Measurements from ENCODE around the gene MRPL20. TPM values are rescaled to one million over a fixed set of nuclear protein-coding genes. Genes with fewer than 3 reads are reported as not detected.
A peak's percentile ranks its signal among the peaks of the same experiment; 100 is the strongest.

The MRPL20 gene
- total and polyA plus RNA-seq, 2 donors (not counting 1 experiment from before 2014, with no cell fraction given) = 81.7 to 150 TPM

DNA sequence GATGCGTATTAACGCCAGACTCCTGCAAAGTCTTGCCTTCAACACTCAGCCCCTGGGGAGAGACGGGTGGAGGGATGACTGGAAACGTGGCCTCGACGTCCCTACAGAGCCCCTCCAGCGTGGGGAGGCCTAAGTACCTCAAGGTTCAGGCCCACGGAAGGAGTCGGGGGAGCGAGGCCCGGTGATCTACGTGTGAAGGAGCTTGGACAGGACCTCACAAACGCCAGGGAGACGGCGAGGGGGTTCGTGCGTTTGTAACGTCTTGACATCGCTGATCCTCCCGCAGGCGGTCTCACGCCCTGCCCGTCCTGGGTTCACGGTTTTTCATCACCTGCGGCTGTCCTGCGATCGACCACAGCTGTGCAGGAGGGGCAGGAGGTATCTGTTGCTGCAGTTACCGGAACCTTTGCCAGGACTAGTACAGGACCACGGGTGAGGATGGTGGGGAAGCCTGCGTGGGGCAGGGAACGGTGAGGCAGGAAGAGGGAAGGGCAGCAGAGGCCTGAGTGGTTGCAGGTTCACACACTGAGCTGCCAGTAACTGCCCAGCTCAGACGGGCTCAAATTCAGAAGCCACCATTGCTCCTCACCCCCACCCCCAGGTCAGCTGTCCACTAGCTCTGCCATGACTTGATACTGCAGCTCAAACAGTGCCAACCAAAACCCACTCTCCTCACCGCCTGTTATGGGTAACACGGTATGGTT, 7.1 kb downstream of the MRPL20 start:
- peak; percentile 25 to 26 for DNase-seq (ENCODE audit: low read depth in 2 of 2)
- peaks cover 60% of the 10 kb centered on the region for H3K79me2 ChIP-seq (ENCODE audit: control insufficient read depth, insufficient read depth, low read length)
- H2AFZ ChIP-seq (ENCODE audit: low read length) = peak overlapping the region; percentile 35
- H3K27ac ChIP-seq (ENCODE audit: insufficient read depth, low read length) = peak overlapping the region; percentile 91
- peaks cover 38% of the 10 kb centered on the region for H3K36me3 ChIP-seq (ENCODE audit: control insufficient read depth, insufficient read depth, low read length)
- peak overlapping the region; percentile 100 for H3K4me2 ChIP-seq (ENCODE audit: extremely low read depth, insufficient read depth, low read length)
- H4K20me1 ChIP-seq (ENCODE audit: control insufficient read depth, extremely low read depth, insufficient read depth, low read length) = no peaks in the 10 kb centered on the region
- H3K27me3 ChIP-seq (ENCODE audit: control insufficient read depth, insufficient read depth, low read length) = no peaks in the 10 kb centered on the region
- no peaks in the 10 kb centered on the region for H3K9me3 ChIP-seq (ENCODE audit: control insufficient read depth, insufficient read depth, low read depth, low read length)
- peak overlapping the region; percentile 77 to 100 (median 96) for H3K4me3 ChIP-seq (replicated peaks in 1 of 4; ENCODE audit: control extremely low read depth in 1 of 4, insufficient read depth in 1 of 4, low read depth in 3 of 4, low read length in 4 of 4)
- TF ChIP-seq, protein P1, sequence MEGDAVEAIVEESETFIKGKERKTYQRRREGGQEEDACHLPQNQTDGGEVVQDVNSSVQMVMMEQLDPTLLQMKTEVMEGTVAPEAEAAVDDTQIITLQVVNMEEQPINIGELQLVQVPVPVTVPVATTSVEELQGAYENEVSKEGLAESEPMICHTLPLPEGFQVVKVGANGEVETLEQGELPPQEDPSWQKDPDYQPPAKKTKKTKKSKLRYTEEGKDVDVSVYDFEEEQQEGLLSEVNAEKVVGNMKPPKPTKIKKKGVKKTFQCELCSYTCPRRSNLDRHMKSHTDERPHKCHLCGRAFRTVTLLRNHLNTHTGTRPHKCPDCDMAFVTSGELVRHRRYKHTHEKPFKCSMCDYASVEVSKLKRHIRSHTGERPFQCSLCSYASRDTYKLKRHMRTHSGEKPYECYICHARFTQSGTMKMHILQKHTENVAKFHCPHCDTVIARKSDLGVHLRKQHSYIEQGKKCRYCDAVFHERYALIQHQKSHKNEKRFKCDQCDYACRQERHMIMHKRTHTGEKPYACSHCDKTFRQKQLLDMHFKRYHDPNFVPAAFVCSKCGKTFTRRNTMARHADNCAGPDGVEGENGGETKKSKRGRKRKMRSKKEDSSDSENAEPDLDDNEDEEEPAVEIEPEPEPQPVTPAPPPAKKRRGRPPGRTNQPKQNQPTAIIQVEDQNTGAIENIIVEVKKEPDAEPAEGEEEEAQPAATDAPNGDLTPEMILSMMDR (conservative IDR thresholded peaks at IDR 0.05 in 1 of 2, IDR thresholded peaks at IDR 0.05 in 1 of 2; ENCODE audit: low read depth in 1 of 2, low read length in 2 of 2) = no peak
- TF ChIP-seq EZH2 (IDR thresholded peaks at IDR 0.05; ENCODE audit: low read length, missing control alignments) = no peak
- H3K4me1 ChIP-seq (ENCODE audit: control insufficient read depth, extremely low read depth, insufficient read depth, low read length) = peaks cover 18% of the 10 kb centered on the region
- H3K9ac ChIP-seq (ENCODE audit: insufficient read depth, low read length) = peak overlapping the region; percentile 89

GRCh38 chr1:1399187-1399871, 7.8 kb downstream of the MRPL20 start, which contains the start of gene CCNL2:
TSS of gene CCNL2 (minus strand) at chr1:1399335. CDS start at chr1:1399306, 29 bp downstream.
- H3K4me1 ChIP-seq (ENCODE audit: control insufficient read depth, extremely low read depth, insufficient read depth, low read length) = peaks cover 18% of the 10 kb centered on the region
- H3K27me3 ChIP-seq (ENCODE audit: control insufficient read depth, insufficient read depth, low read length) = no peaks in the 10 kb centered on the region
- H3K79me2 ChIP-seq (ENCODE audit: control insufficient read depth, insufficient read depth, low read length) = peaks cover 57% of the 10 kb centered on the region
- TF ChIP-seq, protein P1 (conservative IDR thresholded peaks at IDR 0.05 in 1 of 2, IDR thresholded peaks at IDR 0.05 in 1 of 2; ENCODE audit: low read depth in 1 of 2, low read length in 2 of 2) = peak; percentile 36 to 51
- TF ChIP-seq EZH2 (IDR thresholded peaks at IDR 0.05; ENCODE audit: low read length, missing control alignments) = no peak
- H2AFZ ChIP-seq (ENCODE audit: low read length) = peak within 1 kb of the TSS; percentile 82
- no peaks in the 10 kb centered on the region for H4K20me1 ChIP-seq (ENCODE audit: control insufficient read depth, extremely low read depth, insufficient read depth, low read length)
- peak within 1 kb of the TSS; percentile 77 to 100 (median 98) for H3K4me3 ChIP-seq (replicated peaks in 1 of 4; ENCODE audit: control extremely low read depth in 1 of 4, insufficient read depth in 1 of 4, low read depth in 3 of 4, low read length in 4 of 4)
- H3K4me2 ChIP-seq (ENCODE audit: extremely low read depth, insufficient read depth, low read length) = peak within 1 kb of the TSS; percentile 100
- H3K9me3 ChIP-seq (ENCODE audit: control insufficient read depth, insufficient read depth, low read depth, low read length) = no peaks in the 10 kb centered on the region
- peaks cover 35% of the 10 kb centered on the region for H3K36me3 ChIP-seq (ENCODE audit: control insufficient read depth, insufficient read depth, low read length)
- H3K27ac ChIP-seq (ENCODE audit: insufficient read depth, low read length) = peak within 1 kb of the TSS; percentile 91
- DNase-seq (ENCODE audit: low read depth in 2 of 2) = peak; percentile 97 to 98
- H3K9ac ChIP-seq (ENCODE audit: insufficient read depth, low read length) = peak within 1 kb of the TSS; percentile 92

DNA sequence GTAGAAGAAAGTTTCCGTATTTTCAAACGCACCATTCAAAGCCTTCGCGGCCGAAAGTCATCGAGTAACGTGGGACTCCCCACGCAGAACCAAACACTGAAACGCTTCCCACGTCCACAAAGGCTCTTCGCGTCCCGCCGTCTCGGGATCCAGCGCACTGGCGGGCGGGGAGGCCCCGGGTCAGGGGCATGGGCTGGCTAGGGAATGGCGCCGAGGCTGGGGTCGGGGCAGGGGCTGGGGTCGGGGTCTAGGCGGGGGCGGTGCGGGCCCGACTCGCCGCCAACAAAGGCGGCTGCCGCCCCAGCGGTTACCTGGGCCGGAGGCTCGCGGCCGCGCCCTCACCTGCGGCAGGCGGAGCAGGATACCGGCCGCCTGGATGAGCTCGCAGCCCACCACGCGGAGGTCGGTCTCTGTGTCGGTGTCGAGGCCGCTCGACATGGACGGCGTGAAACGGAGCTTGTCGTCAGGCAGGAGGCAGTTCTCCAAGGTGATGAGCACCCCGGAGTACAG, 8.4 kb downstream of the MRPL20 start:
- H3K4me1 ChIP-seq (ENCODE audit: control insufficient read depth, extremely low read depth, insufficient read depth, low read length) = peaks cover 18% of the 10 kb centered on the region
- peak overlapping the region; percentile 53 to 99 (median 94) for H3K4me3 ChIP-seq (replicated peaks in 1 of 4; ENCODE audit: control extremely low read depth in 1 of 4, insufficient read depth in 1 of 4, low read depth in 3 of 4, low read length in 4 of 4)
- TF ChIP-seq, protein P1 (conservative IDR thresholded peaks at IDR 0.05 in 1 of 2, IDR thresholded peaks at IDR 0.05 in 1 of 2; ENCODE audit: low read depth in 1 of 2, low read length in 2 of 2) = no peak
- no peak for TF ChIP-seq EZH2 (IDR thresholded peaks at IDR 0.05; ENCODE audit: low read length, missing control alignments)
- H3K4me2 ChIP-seq (ENCODE audit: extremely low read depth, insufficient read depth, low read length) = peak overlapping the region; percentile 93
- peaks cover 57% of the 10 kb centered on the region for H3K79me2 ChIP-seq (ENCODE audit: control insufficient read depth, insufficient read depth, low read length)
- DNase-seq (ENCODE audit: low read depth in 2 of 2) = no peak
- no peaks in the 10 kb centered on the region for H3K27me3 ChIP-seq (ENCODE audit: control insufficient read depth, insufficient read depth, low read length)
- H4K20me1 ChIP-seq (ENCODE audit: control insufficient read depth, extremely low read depth, insufficient read depth, low read length) = no peaks in the 10 kb centered on the region
- peak overlapping the region; percentile 92 for H3K9ac ChIP-seq (ENCODE audit: insufficient read depth, low read length)
- peak overlapping the region; percentile 85 for H3K27ac ChIP-seq (ENCODE audit: insufficient read depth, low read length)
- H2AFZ ChIP-seq (ENCODE audit: low read length) = peak overlapping the region; percentile 82
- H3K36me3 ChIP-seq (ENCODE audit: control insufficient read depth, insufficient read depth, low read length) = peaks cover 32% of the 10 kb centered on the region
- no peaks in the 10 kb centered on the region for H3K9me3 ChIP-seq (ENCODE audit: control insufficient read depth, insufficient read depth, low read depth, low read length)

Measured in fibroblast of lung (primary cell).